Breast epithelium (tissue), 3 donors: ENCODE measurements around the gene MAPK1.

ENCODE experiments used
- CTCF ChIP-seq, 3 donors: fragments of 450-650 bp; IDR thresholded peaks; one replicate each; pipeline ENCODE4 v1.5.1; 2016 to 2017; ENCODE audit warnings: antibody characterized with exemption in 3 of 3, mild to moderate bottlenecking in 3 of 3, moderate library complexity in 3 of 3
- POLR2A ChIP-seq: fragments of 450-650 bp; IDR thresholded peaks from one replicate; pipeline ENCODE4 v1.6.1; 2016; ENCODE audit warnings: antibody characterized with exemption, mild to moderate bottlenecking, moderate library complexity

GRCh38 chr22:21902296-21903087 is 35.0 kb upstream of the MAPK1 start:
- TF ChIP-seq POLR2A (no peak), CTCF (IDR thresholded peaks at IDR 0.05) (no peak)
